ENCODE measurements around the gene LAMA4. TPM values are rescaled to one million over a fixed set of nuclear protein-coding genes. Genes with fewer than 3 reads are reported as not detected.

Gene LAMA4
- total RNA-seq, 4 donors from 2014 or later, result 189 to 459 (median 376) TPM

- ATAC-seq (ENCODE audit: low FRiP score) (peak; percentile 50), DNase-seq (ENCODE audit: low spot score) (peak; percentile 37)
- TF ChIP-seq CTCF (IDR thresholded peaks at IDR 0.05), result no peak
Measured at GRCh38 chr6:112163295-112164257, 90.8 kb downstream of the LAMA4 start.

- DNase-seq (ENCODE audit: low spot score) (no peak), ATAC-seq (ENCODE audit: low FRiP score) (no peak)
- TF ChIP-seq CTCF (IDR thresholded peaks at IDR 0.05), result no peak
Measured at GRCh38 chr6:112160745-112161144, 93.6 kb downstream of the LAMA4 start.

DNA sequence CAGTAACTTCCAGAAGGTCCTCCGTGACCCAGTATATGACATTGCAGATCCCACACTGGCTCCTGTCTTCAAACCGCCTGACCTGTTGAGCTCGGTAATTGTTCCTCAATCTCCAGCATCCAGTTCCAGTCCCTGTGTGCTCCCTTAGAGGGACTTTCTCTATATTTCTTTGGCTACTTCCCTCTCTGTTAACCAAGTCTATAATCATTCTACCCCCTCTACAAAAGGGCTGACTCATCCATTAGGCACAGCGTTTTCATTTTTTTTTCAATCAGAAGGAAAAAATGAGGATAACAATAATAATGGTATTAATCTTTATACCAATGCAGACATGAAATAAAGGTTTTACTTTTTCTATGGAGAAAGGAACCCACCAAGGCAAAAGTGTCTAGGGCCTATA lies 97.7 kb downstream of the LAMA4 start:
- no peak for DNase-seq (ENCODE audit: low spot score)
- no peak for TF ChIP-seq CTCF (IDR thresholded peaks at IDR 0.05)
- no peak for ATAC-seq (ENCODE audit: low FRiP score)

DNA sequence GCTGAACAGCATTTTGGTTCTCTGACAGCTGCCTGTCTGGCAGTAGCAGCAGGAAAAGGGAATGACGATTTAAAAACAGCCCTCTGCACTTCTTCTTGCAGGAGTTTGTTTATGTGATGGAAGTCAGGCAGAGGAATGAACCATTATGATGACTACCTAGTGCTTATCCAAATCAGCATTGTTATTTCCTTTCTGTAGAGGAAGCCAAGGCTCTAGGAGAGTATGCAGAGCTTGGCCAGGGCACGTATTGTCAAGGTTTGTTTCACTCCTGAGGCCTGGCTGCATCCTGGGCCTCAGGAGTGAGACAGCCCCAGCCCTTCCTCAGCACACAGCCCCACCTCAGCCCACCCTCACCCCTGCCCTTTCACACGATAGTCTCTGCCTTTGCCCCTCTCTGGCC lies 98.5 kb downstream of the LAMA4 start:
- no peak for ATAC-seq (ENCODE audit: low FRiP score)
- no peak for TF ChIP-seq CTCF (IDR thresholded peaks at IDR 0.05)
- no peak for DNase-seq (ENCODE audit: low spot score)

GRCh38 chr6:112154711-112155110 lies 99.7 kb downstream of the LAMA4 start:
- DNase-seq (ENCODE audit: low spot score), result no peak
- TF ChIP-seq CTCF (IDR thresholded peaks at IDR 0.05), result no peak
- no peak for ATAC-seq (ENCODE audit: low FRiP score)

DNA sequence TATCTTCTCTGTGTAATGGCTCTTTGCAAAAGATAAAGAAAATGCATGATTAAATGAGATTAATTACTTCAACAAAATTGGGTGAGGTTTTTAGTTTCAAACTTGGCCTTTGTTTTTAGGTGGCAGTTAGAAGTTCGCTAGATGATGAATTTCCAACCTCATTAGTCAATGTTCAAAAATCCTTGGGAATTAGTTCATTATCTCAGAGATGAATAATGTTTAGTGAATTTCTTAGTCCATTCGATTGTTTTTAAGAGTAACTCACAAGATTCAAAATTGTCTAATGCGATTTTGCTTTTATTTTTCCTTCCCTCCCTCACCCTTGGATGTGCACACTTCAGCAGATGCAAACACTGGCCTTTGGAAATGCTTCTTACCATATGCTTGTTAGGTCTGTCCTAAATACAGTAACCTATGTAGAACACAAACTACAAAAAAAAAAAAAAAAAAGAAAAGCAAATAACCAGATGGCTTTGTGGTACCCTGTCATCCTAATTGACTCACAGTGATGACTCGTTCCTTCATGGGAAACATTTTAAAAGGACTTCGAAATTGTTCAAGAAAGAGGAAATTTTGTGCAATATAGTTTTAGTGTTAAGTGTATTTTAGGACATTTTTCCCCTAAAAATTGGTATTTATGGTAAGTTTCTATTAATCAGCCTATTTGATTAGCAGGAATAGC lies 100.3 kb downstream of the LAMA4 start:
- ATAC-seq (ENCODE audit: low FRiP score) (peak; percentile 38), DNase-seq (ENCODE audit: low spot score) (no peak)
- TF ChIP-seq CTCF (IDR thresholded peaks at IDR 0.05), result no peak

All from omental fat pad (tissue), 4 donors.